SH-SY5Y (cell line): Measurements from ENCODE around the gene ITGB2.

Experiments used
- GATA2 ChIP-seq: IDR thresholded peaks from 2 replicates; pipeline ENCODE4 v1.6.1; 2011; ENCODE audit warnings: mild to moderate bottlenecking, low read depth, low read length
- GATA3 ChIP-seq: IDR thresholded peaks from 2 replicates; pipeline ENCODE4 v1.6.1; 2011; ENCODE audit warnings: low read depth, mild to moderate bottlenecking, low read length, moderate library complexity

DNA sequence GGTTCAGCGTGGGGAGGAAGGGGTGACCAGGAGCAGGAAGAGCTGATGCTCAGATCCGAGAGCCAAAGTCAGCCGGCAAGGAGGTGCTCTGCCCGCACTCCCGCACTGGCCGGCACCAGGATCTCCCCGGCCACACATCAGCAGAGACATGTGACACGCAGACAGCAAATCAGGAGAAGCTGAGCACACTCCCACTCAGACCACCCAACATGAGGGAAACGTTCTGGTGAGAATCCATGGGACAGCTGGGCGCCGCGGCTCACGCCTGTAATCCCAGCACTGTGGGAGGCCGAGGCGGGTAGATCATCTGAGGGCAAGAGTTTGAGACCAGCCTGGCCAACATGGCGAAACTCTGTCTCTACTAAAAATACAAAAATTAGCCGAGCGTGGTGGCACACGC lies 28.6 kb downstream of the ITGB2 start:
- TF ChIP-seq GATA2 (no peak), GATA3 (no peak)
